GM12872 (cell line): Measurements from ENCODE around the gene ZNHIT6.
A peak's percentile ranks its signal among the peaks of the same experiment; 100 is the strongest.

Experiments
- CTCF ChIP-seq: IDR thresholded peaks from 3 replicates; pipeline ENCODE4 v1.5.1; 2011; ENCODE audit warnings: low read depth, mild to moderate bottlenecking, low read length, moderate library complexity; ENCODE audit not compliant: insufficient read depth

ZNHIT6 gene

DNA sequence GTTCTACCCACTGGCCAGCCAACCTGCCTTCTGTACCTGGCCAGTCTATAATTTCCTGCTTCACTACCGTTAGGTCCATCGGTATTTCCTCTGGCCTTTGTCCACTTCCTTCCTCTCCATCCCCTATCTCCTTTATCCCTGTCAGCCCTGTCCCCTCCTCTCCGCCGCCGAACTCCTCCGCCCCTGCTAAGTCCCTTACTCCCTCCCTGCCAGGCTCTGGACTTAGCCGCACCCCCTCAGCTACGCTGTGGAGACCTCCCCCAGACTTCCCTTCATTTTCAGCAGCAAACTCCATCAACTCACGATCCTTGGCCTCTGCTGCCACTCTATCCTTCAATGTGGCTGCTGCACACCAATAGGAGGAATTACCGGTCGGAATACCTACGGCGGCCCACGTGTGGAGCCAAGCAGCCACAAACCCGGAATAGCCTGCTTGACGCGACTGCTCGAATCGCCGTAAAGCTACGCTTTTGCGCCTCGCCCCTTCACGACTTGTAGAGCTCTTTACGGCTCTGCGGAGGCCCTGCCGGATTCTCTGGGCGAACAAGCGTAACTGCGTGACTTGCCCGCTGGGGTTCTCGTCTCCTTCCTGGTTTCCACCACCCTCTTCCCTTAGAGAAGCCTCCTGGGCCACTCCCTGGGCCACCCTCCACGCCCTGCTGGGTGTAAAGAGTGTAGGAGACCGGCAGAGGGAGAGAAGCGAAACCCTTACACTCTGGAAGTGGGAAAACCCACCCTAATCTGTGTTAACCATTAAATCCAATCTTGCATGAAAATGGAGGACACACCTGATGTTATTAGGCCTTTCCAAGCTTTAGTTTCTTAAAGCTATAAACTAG is at the start of gene ZNHIT6:
TSS of gene ZNHIT6 (minus strand) at position 444 of the 839 bp plus-strand sequence. CDS start at position 295, 149 bp downstream.
- peak; percentile 54; the same call in 2 of the 3 replicates for TF ChIP-seq CTCF

DNA sequence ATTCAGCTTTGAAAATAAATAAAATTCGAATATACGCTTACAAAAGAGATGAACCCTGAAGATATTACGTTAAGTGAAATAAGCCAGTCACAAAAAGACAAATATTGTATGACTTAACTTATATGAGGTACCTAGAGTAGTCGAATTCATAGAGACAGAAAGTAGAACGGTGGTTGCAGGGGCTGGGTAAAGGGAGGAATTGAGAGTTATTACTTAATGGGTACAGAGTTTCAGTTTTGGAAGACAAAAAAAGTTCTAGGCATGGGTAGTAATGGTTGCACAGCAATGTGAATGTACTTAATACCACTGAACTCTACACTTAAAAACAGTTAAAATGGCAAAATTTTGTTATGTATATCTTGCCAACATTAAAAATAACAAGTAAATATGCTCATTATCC is 48.6 kb upstream of the ZNHIT6 start:
- TF ChIP-seq CTCF: no peak

- TF ChIP-seq CTCF: no peak
Observed at GRCh38 chr1:85748120-85748519, 39.9 kb upstream of the ZNHIT6 start.

DNA sequence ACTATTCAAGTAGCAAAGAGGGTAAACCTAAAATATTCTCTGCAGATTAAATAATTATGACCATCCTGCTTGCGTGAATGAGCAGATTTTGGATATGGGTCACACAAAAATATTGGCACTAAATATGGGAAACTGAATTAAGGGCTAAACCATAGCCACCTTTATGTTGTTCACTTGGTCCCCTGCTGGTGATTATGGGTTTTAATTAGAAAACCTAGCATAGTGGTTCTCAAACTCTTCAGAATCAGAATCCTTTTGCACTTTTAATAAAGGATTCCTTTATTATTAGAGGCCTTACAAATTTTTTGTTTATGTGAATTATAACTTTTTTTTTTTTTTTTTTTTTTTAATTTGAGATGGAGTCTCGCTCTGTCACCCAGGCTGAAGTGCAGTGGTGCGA is 38.5 kb upstream of the ZNHIT6 start:
- TF ChIP-seq CTCF: peak; percentile 15; the same call in 1 of the 3 replicates

DNA sequence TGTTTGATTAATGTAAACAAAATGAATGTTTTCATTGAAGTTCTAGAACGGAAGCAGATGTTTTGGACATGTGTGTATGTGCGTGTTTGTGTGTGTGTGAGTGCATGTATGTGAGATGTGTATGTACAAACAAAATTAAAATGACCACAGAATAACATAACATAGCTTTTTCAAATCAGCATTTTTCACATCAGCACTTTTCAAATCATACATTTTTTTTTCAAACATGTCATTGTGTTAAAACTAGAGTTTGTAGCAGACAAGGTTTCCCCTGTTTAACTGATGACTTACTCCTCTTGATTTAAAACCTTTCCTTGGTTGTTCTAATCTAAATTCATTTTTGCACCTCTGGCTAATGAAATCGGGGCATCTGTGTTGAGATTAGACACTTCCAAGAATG is 35.6 kb upstream of the ZNHIT6 start:
- TF ChIP-seq CTCF: no peak

GRCh38 chr1:85734931-85735330 is 26.7 kb upstream of the ZNHIT6 start:
- TF ChIP-seq CTCF: no peak

DNA sequence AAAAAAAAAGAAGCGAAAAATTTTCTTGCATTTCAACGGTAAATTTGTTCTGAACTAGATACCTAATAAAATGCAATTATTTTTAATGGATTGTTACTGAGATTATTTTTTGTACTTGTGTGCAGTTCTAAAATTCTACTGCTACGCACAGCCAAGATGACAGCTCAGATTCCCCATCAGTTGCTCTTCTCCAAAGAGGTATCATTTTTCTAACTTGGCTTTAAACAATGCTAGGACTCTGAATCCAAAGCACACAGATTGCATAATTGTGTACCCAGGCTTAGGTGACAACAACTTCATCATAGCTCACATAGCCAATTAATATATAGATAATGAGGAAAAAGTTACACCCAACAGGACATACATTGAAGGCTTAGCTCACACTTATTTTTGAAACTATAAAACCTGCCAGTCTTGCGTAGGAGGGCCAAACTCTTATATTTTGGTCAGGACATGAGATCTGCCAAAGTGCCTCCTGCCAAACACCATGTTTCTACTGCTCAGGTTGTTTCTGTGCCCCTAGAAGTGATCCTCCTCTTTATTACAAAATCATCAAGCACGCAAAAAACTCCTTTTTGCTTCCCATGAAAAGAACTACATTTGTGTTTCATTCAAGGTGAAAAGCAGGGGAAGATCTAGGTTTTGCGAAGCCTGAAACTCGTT is 10.6 kb upstream of the ZNHIT6 start:
- no peak for TF ChIP-seq CTCF
